ENCODE results near the gene AFF3. TPM values are rescaled to one million over a fixed set of nuclear protein-coding genes. Genes with fewer than 3 reads are reported as not detected.

AFF3 gene
- total and polyA plus RNA-seq, 4 donors, result 4.2 to 90.9 (median 14.6) TPM

DNA sequence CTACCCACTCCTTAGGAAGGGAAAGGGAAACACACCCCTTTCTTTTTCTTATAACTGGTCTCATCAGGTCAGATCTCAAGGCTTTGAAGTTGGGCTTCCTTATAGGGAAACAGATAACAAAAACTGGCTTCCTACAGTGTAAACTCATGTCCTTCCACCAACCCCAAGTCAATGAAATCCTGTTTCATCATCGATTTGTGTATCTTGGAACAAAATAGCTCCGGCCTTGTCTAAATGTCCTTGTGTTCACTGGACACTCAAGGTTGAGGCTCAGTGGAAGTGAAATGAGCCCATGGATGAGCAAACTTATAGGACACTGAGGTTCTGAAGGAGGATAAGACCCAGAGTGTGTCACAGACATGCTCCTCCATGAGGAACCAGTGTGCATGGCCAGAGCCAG, 496.4 kb downstream of the AFF3 start:
- no peak for ATAC-seq (ENCODE audit: insufficient read depth, low FRiP score)
- H3K36me3 ChIP-seq (ENCODE audit: control insufficient read depth in 4 of 4, insufficient read depth in 4 of 4, low read length in 4 of 4), result no peaks in the 10 kb centered on the region

DNA sequence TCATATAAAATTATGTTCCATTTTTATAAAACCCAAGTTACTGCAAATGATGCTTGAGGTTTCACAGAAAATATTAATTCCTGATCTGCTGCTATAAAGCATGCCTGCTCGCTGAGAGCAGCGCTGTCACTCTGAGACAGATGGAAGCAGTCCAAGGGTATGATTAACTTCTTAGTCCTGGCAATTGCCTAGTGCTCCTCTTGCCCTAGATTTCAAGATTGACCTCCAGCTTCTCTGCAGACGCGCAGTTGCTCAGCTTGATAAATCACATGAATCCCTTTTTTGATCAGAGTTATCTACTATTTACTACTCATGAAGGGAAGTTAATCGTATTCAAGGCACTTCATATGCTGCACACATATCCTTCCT, 498.0 kb downstream of the AFF3 start:
- TF ChIP-seq CTCF (IDR thresholded peaks at IDR 0.05; ENCODE audit: control extremely low read depth, extremely low read depth), result no peak
- no peak overlapping the region for H3K27ac ChIP-seq (ENCODE audit: low read depth in 1 of 2, low read length in 1 of 2)
- no peaks in the 10 kb centered on the region for H3K9me3 ChIP-seq (ENCODE audit: control insufficient read depth in 4 of 4, insufficient read depth in 3 of 4, low read length in 3 of 4)
- peaks cover 0 to 38% (median 9%) of the 10 kb centered on the region in 5 donors for H3K4me1 ChIP-seq (ENCODE audit: control insufficient read depth in 5 of 5, insufficient read depth in 5 of 5, low read length in 5 of 5)
- no peak overlapping the region for H3K4me3 ChIP-seq
- WGBS, 2 donors, result 67 to 81% methylated on average over 5 of the region's 5 CpGs
- H3K36me3 ChIP-seq (ENCODE audit: control insufficient read depth in 4 of 4, insufficient read depth in 4 of 4, low read length in 4 of 4), result no peaks in the 10 kb centered on the region
- ATAC-seq (ENCODE audit: insufficient read depth, low FRiP score) (no peak), DNase-seq (peak in 2 of 3 donors; percentile 20 to 42)
- H3K27me3 ChIP-seq (ENCODE audit: control insufficient read depth in 3 of 3, insufficient read depth in 3 of 3, low read length in 2 of 3), result no peaks in the 10 kb centered on the region
- H3K9ac ChIP-seq (ENCODE audit: insufficient read depth in 1 of 2, low read length in 2 of 2), result no peak overlapping the region

More for the DNA sequence above, 496.4 kb downstream of the AFF3 start:
- H3K9ac ChIP-seq (ENCODE audit: insufficient read depth in 1 of 2, low read length in 2 of 2), result no peak overlapping the region
- 89 to 90% methylated on average over 2 of the region's 2 CpGs for WGBS, 2 donors
- no peak overlapping the region for H3K27ac ChIP-seq (ENCODE audit: low read depth in 1 of 2, low read length in 1 of 2)
- H3K4me1 ChIP-seq (ENCODE audit: control insufficient read depth in 5 of 5, insufficient read depth in 5 of 5, low read length in 5 of 5), result peaks cover 0 to 37% (median 12%) of the 10 kb centered on the region in 5 donors
- no peak overlapping the region for H3K4me3 ChIP-seq
- no peak for DNase-seq
- no peak for TF ChIP-seq CTCF (IDR thresholded peaks at IDR 0.05; ENCODE audit: control extremely low read depth, extremely low read depth)
- no peaks in the 10 kb centered on the region for H3K9me3 ChIP-seq (ENCODE audit: control insufficient read depth in 4 of 4, insufficient read depth in 3 of 4, low read length in 3 of 4)
- H3K27me3 ChIP-seq (ENCODE audit: control insufficient read depth in 3 of 3, insufficient read depth in 3 of 3, low read length in 2 of 3), result no peaks in the 10 kb centered on the region

- ATAC-seq (ENCODE audit: insufficient read depth, low FRiP score) (no peak), DNase-seq (no peak)
- no peak for TF ChIP-seq CTCF (IDR thresholded peaks at IDR 0.05; ENCODE audit: control extremely low read depth, extremely low read depth)
- Histone ChIP-seq H3K36me3 (ENCODE audit: control insufficient read depth in 4 of 4, insufficient read depth in 4 of 4, low read length in 4 of 4) (no peaks in the 10 kb centered on the region), H3K4me1 (ENCODE audit: control insufficient read depth in 5 of 5, insufficient read depth in 5 of 5, low read length in 5 of 5) (peaks cover 0 to 33% (median 4%) of the 10 kb centered on the region in 5 donors), H3K4me3 (no peak overlapping the region), H3K27ac (ENCODE audit: low read depth in 1 of 2, low read length in 1 of 2) (no peak overlapping the region), H3K9me3 (ENCODE audit: control insufficient read depth in 4 of 4, insufficient read depth in 3 of 4, low read length in 3 of 4) (no peaks in the 10 kb centered on the region), H3K27me3 (ENCODE audit: control insufficient read depth in 3 of 3, insufficient read depth in 3 of 3, low read length in 2 of 3) (no peaks in the 10 kb centered on the region), H3K9ac (ENCODE audit: insufficient read depth in 1 of 2, low read length in 2 of 2) (no peak overlapping the region)
- WGBS, 2 donors, result 84 to 90% methylated on average over 9 of the region's 9 CpGs
These were observed 498.5 kb downstream of the AFF3 start for GRCh38 chr2:99643787-99644418.

DNA sequence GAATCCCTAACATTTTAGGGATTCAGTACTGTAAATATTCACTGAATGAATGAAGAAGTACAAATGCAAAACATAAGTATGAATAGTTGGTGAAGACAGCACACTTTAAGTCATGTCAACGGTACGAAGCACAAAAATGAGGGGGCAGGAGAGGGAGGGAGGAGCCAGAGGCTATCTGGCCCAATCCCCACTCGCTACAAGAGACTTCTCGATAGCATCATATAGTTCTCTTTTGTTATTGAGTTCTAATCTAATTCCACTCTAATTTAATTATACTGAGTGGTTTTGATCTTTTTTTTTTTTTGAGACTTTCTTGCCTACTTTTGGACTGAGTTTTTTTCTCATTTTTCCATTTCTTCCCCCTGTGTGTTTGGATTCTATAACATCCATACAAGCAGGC, 500.4 kb downstream of the AFF3 start:
- 95 to 98% methylated on average over 4 of the region's 4 CpGs for WGBS, 2 donors
- no peak overlapping the region for H3K4me3 ChIP-seq
- H3K27ac ChIP-seq (ENCODE audit: low read depth in 1 of 2, low read length in 1 of 2), result no peak overlapping the region
- no peak for ATAC-seq (ENCODE audit: insufficient read depth, low FRiP score)
- DNase-seq, result no peak
- peaks cover 0 to 22% (median 2%) of the 10 kb centered on the region in 5 donors for H3K4me1 ChIP-seq (ENCODE audit: control insufficient read depth in 5 of 5, insufficient read depth in 5 of 5, low read length in 5 of 5)
- no peaks in the 10 kb centered on the region for H3K36me3 ChIP-seq (ENCODE audit: control insufficient read depth in 4 of 4, insufficient read depth in 4 of 4, low read length in 4 of 4)
- H3K9me3 ChIP-seq (ENCODE audit: control insufficient read depth in 4 of 4, insufficient read depth in 3 of 4, low read length in 3 of 4), result no peaks in the 10 kb centered on the region
- no peak overlapping the region for H3K9ac ChIP-seq (ENCODE audit: insufficient read depth in 1 of 2, low read length in 2 of 2)
- H3K27me3 ChIP-seq (ENCODE audit: control insufficient read depth in 3 of 3, insufficient read depth in 3 of 3, low read length in 2 of 3), result no peaks in the 10 kb centered on the region
- no peak for TF ChIP-seq CTCF (IDR thresholded peaks at IDR 0.05; ENCODE audit: control extremely low read depth, extremely low read depth)

Data from lung (tissue), 12 donors.